GM19455 (cell line): ENCODE measurements around the gene DUS3L.
"Not testable (repeated sequence)": the region's sequence is repeated elsewhere in the genome, so short reads cannot be mapped to it uniquely, and the experiment has no call there.

Source experiments
- ATAC-seq: cut with Tn5 transposase; IDR thresholded peaks from one replicate; pipeline ENCODE4 v1.9.1; 2021; ENCODE audit not compliant: unreplicated experiment

DUS3L gene

GRCh38 chr19:5778402-5778801, 12.6 kb downstream of the DUS3L start:
- no peak for ATAC-seq

- ATAC-seq: no peak
These were observed 15.2 kb downstream of the DUS3L start for GRCh38 chr19:5775668-5776309.

GRCh38 chr19:5774921-5775320, 16.0 kb downstream of the DUS3L start:
- no peak for ATAC-seq

- no peak for ATAC-seq
These were observed 17.7 kb downstream of the DUS3L start for GRCh38 chr19:5773276-5773675.

- no peak for ATAC-seq
These were observed 18.5 kb downstream of the DUS3L start for GRCh38 chr19:5772416-5772815.

GRCh38 chr19:5767949-5768348, 23.0 kb downstream of the DUS3L start:
- ATAC-seq: no peak

- no peak for ATAC-seq
These were observed 25.7 kb downstream of the DUS3L start for GRCh38 chr19:5765220-5765619.

GRCh38 chr19:5762608-5763217, 28.2 kb downstream of the DUS3L start:
- ATAC-seq: no peak

GRCh38 chr19:5753743-5754142, 37.2 kb downstream of the DUS3L start:
- no peak for ATAC-seq

- ATAC-seq: no peak
These were observed 39.3 kb downstream of the DUS3L start for GRCh38 chr19:5751709-5752108.

- no peak for ATAC-seq
These were observed 41.5 kb downstream of the DUS3L start for GRCh38 chr19:5749505-5749904.

GRCh38 chr19:5748920-5749319, 42.0 kb downstream of the DUS3L start:
- ATAC-seq: not testable (repeated sequence)

- not testable (repeated sequence) for ATAC-seq
These were observed 46.0 kb downstream of the DUS3L start for GRCh38 chr19:5744999-5745398.

GRCh38 chr19:5743630-5744029, 47.3 kb downstream of the DUS3L start:
- ATAC-seq: no peak

- ATAC-seq: no peak
These were observed 48.9 kb downstream of the DUS3L start for GRCh38 chr19:5742051-5742450.

- no peak for ATAC-seq
These were observed 52.5 kb downstream of the DUS3L start for GRCh38 chr19:5738423-5738822.
